Upper lobe of left lung (tissue), 6 donors: ENCODE results near the gene COG1. TPM values are rescaled to one million over a fixed set of nuclear protein-coding genes. Genes with fewer than 3 reads are reported as not detected.
A peak's percentile ranks its signal among the peaks of the same experiment; 100 is the strongest.

ENCODE experiments used
- ATAC-seq, 2 donors: fragments of 200-7000 bp; cut with Tn5 transposase; one replicate each; pipeline ENCODE4 v1.9.1; 2022; ENCODE audit warnings: mild to moderate bottlenecking in 2 of 2, moderate library complexity in 2 of 2; ENCODE audit not compliant: low FRiP score in 2 of 2
- DNase-seq, 2 donors: peaks; one replicate each; pipeline ENCODE4 v3.0.0-alpha.2; 2019 to 2020
- H3K27ac ChIP-seq, 4 donors: fragments of 200-600 bp; sonication (generic); one replicate each; pipeline ENCODE4 v1.5.1; 2016 to 2019
- H3K27me3 ChIP-seq, 4 donors: fragments of 200-600 bp; sonication (generic); one replicate each; pipeline ENCODE4 v1.5.1; 2017 to 2019
- H3K36me3 ChIP-seq, 4 donors: fragments of 200-600 bp; sonication (generic); one replicate each; pipeline ENCODE4 v1.5.1; 2016 to 2019
- H3K4me1 ChIP-seq, 4 donors: fragments of 200-600 bp; sonication (generic); one replicate each; pipeline ENCODE4 v1.5.1; 2018 to 2019
- H3K4me3 ChIP-seq, 4 donors: fragments of 200-600 bp; sonication (generic); one replicate each; pipeline ENCODE4 v1.5.1; 2017 to 2019; ENCODE audit warnings: mild to moderate bottlenecking in 2 of 4, moderate library complexity in 1 of 4
- H3K9me3 ChIP-seq, 4 donors: fragments of 200-600 bp; sonication (generic); one replicate each; pipeline ENCODE4 v1.5.1; 2018 to 2019
- CTCF ChIP-seq, 6 experiments: fragments of 450-650 bp in 4 of 6; fragments of 200-600 bp in 2 of 6; sonication (generic) in 2 of 6; IDR thresholded peaks; one replicate each; pipeline ENCODE4 v1.5.1; 2016 to 2019; ENCODE audit warnings: antibody characterized with exemption in 6 of 6
- EP300 ChIP-seq, 4 donors: sonication (generic); formaldehyde crosslinking; IDR thresholded peaks; one replicate each; pipeline ENCODE4 v1.5.1; 2017; ENCODE audit warnings: antibody characterized with exemption in 4 of 4, control low read depth in 2 of 4
- POLR2A ChIP-seq, 4 donors: fragments of 450-650 bp; IDR thresholded peaks; one replicate each; pipeline ENCODE4 v1.5.1; 2016 to 2017; ENCODE audit warnings: antibody characterized with exemption in 4 of 4, mild to moderate bottlenecking in 2 of 4
- POLR2AphosphoS5 ChIP-seq, 2 donors: sonication (generic); formaldehyde crosslinking; IDR thresholded peaks; one replicate each; pipeline ENCODE4 v1.5.1; 2017; ENCODE audit warnings: antibody characterized with exemption in 2 of 2
- WGBS, 2 donors: methylation state at CpG; one replicate each; pipeline ENCODE4 v1.1.5; 2017 to 2018; 5-methylcytosine and 5-hydroxymethylcytosine counted together
- total RNA-seq, 6 donors: library from RNA; depleted of rRNA in 4 of 6; stranded (reverse); fragments of >200 nt in 4 of 6; gene quantifications; one replicate each; pipeline versions ENCODE4 v1.1.0 to v1.2.1, GENCODE V29; 2016 to 2021
- donor health status: DM: no; HTN: no; CAD: no; lungs with moderate emphysema.
- donor health status: DM: no; HTN: yes; CAD: no; lungs with severe emphysema.

Gene COG1
- total RNA-seq, 6 donors from 2014 or later, result 27.7 to 75.4 (median 32.5) TPM

GRCh38 chr17:73188011-73188410 lies 4.8 kb upstream of the COG1 start:
- DNase-seq (no peak), ATAC-seq (no peak)
- peaks cover 5 to 12% (median 7%) of the 10 kb centered on the region in 4 donors for H3K4me1 ChIP-seq
- WGBS, 2 donors, result 92 to 100% methylated on average over 1 of the region's 1 CpG
- no peak overlapping the region for H3K27ac ChIP-seq
- H3K27me3 ChIP-seq, result no peaks in the 10 kb centered on the region
- H3K9me3 ChIP-seq, result no peaks in the 10 kb centered on the region
- no peaks in the 10 kb centered on the region for H3K36me3 ChIP-seq
- no peak overlapping the region for H3K4me3 ChIP-seq
- TF ChIP-seq EP300 (IDR thresholded peaks at IDR 0.05) (no peak), POLR2AphosphoS5 (IDR thresholded peaks at IDR 0.05) (no peak), POLR2A (IDR thresholded peaks at IDR 0.05) (no peak), CTCF (IDR thresholded peaks at IDR 0.05) (no peak)

GRCh38 chr17:73189417-73190099 lies 3.3 kb upstream of the COG1 start:
- WGBS, 2 donors, result 78 to 83% methylated on average over 6 of the region's 6 CpGs
- DNase-seq (no peak), ATAC-seq (no peak)
- Histone ChIP-seq H3K27me3 (no peaks in the 10 kb centered on the region), H3K27ac (no peak overlapping the region), H3K9me3 (no peaks in the 10 kb centered on the region), H3K4me1 (peaks cover 10 to 25% (median 14%) of the 10 kb centered on the region in 4 donors), H3K4me3 (no peak overlapping the region), H3K36me3 (no peaks in the 10 kb centered on the region)
- TF ChIP-seq EP300 (IDR thresholded peaks at IDR 0.05) (no peak), POLR2A (IDR thresholded peaks at IDR 0.05) (no peak), POLR2AphosphoS5 (IDR thresholded peaks at IDR 0.05) (no peak), CTCF (IDR thresholded peaks at IDR 0.05) (peak in 3 of 6 experiments; percentile 27 to 43 (median 36))

- ATAC-seq, result peak; percentile 71 to 74
- no peaks in the 10 kb centered on the region for H3K27me3 ChIP-seq
- peaks cover 10 to 25% (median 17%) of the 10 kb centered on the region in 4 donors for H3K4me1 ChIP-seq
- peak overlapping the region; percentile 81 to 90 (median 87) for H3K27ac ChIP-seq
- H3K9me3 ChIP-seq, result no peaks in the 10 kb centered on the region
- peak in 1 of 2 donors; percentile 64 for DNase-seq
- TF ChIP-seq CTCF (IDR thresholded peaks at IDR 0.05) (peak; percentile 48 to 82 (median 75)), POLR2A (IDR thresholded peaks at IDR 0.05) (no peak), EP300 (IDR thresholded peaks at IDR 0.05) (no peak), POLR2AphosphoS5 (IDR thresholded peaks at IDR 0.05) (no peak)
- 5 to 8% methylated on average over 26 of the region's 26 CpGs for WGBS, 2 donors
- H3K4me3 ChIP-seq, result peak overlapping the region in 3 of 4 donors; percentile 81 to 97 (median 84)
- H3K36me3 ChIP-seq, result peaks cover 0 to 3% (median 2%) of the 10 kb centered on the region in 4 donors
Measured at GRCh38 chr17:73191443-73192205, 1.2 kb upstream of the COG1 start.

- WGBS, 2 donors, result 1% methylated on average over 31 to 56 of the region's 74 CpGs
- Histone ChIP-seq H3K27me3 (no peaks in the 10 kb centered on the region), H3K36me3 (peaks cover 0 to 11% (median 10%) of the 10 kb centered on the region in 4 donors), H3K4me3 (peak overlapping the region; percentile 56 to 97 (median 82)), H3K27ac (peak overlapping the region; percentile 81 to 90 (median 87)), H3K9me3 (no peaks in the 10 kb centered on the region), H3K4me1 (peaks cover 10 to 25% (median 17%) of the 10 kb centered on the region in 4 donors)
- TF ChIP-seq EP300 (IDR thresholded peaks at IDR 0.05) (no peak), POLR2A (IDR thresholded peaks at IDR 0.05) (peak in 1 of 4 donors; percentile 40), POLR2AphosphoS5 (IDR thresholded peaks at IDR 0.05) (no peak), CTCF (IDR thresholded peaks at IDR 0.05) (no peak)
- ATAC-seq (peak; percentile 47 to 90), DNase-seq (peak; percentile 63 to 93)
Measured at GRCh38 chr17:73192206-73192893, 505 bp upstream of the COG1 start.
